ENCODE measurements around the gene TSHZ2.

- TF ChIP-seq CTCF (conservative IDR thresholded peaks at IDR 0.05) (no peak), ZFX (IDR thresholded peaks at IDR 0.05) (no peak)
Observed at GRCh38 chr20:52975029-52975732, 3.0 kb downstream of the TSHZ2 start.

Measured in C4-2B (cell line).